DMS114 treated with DMSO at 0.1 percent for 48 hours (cell line): Measurements from ENCODE around the gene KRTAP29-1.
"Not testable (repeated sequence)": the region's sequence is repeated elsewhere in the genome, so short reads cannot be mapped to it uniquely, and the experiment has no call there.

Experiments used
- DNase-seq: peaks from one replicate; lab custom pipeline; 2025; ENCODE audit not compliant: unreplicated experiment; lab: John Stamatoyannopoulos, UW

Gene KRTAP29-1, protein sequence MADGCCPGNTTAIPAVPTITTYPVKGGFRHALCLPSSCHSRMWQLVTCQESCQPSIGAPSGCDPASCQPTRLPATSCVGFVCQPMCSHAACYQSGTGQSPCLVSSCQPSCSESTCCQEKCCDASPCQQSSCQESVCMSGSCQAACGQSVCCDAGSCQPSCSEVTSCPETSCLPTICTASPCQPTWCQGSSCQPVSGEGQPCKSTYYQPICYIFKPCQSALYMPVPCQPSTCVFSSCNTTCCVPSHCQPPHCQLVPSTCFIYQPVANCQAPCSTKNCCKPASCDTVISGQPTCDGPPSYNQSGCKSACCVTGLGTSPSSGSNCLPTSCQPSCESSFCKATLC

DNA sequence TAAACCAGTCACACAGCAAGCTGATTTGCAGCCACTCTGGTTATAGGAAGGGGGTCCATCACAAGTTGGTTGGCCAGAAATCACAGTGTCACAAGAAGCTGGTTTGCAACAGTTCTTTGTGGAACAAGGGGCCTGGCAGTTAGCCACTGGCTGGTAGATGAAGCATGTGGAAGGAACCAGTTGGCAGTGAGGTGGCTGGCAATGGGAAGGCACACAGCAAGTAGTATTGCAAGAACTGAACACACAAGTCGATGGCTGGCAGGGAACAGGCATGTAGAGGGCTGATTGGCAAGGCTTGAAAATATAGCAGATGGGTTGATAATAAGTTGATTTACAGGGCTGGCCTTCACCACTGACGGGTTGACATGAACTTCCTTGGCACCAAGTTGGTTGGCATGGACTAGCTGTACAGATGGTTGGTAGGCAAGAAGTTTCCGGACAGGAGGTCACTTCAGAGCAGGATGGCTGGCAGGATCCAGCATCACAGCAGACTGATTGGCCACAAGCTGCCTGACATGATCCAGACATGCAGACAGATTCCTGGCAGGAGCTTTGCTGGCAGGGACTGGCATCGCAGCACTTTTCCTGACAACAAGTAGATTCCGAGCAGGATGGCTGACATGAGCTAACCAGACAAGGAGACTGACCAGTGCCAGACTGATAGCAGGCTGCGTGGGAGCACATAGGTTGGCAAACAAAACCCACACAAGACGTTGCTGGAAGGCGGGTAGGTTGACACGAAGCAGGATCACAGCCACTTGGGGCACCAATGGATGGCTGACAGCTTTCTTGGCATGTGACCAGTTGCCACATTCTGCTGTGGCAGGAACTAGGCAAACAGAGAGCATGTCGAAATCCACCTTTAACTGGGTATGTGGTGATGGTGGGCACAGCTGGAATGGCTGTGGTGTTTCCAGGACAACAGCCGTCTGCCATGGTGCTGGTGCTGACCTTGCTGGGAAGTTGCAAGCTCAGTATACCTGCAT, at the start of gene KRTAP29-1:
TSS of gene KRTAP29-1 (minus strand) at position 936 of the 986 bp plus-strand sequence. CDS start at position 936, 0 bp downstream.
- no peak for DNase-seq

- no peak for DNase-seq
Measured at GRCh38 chr17:41351177-41351576, 48.5 kb upstream of the KRTAP29-1 start.

DNA sequence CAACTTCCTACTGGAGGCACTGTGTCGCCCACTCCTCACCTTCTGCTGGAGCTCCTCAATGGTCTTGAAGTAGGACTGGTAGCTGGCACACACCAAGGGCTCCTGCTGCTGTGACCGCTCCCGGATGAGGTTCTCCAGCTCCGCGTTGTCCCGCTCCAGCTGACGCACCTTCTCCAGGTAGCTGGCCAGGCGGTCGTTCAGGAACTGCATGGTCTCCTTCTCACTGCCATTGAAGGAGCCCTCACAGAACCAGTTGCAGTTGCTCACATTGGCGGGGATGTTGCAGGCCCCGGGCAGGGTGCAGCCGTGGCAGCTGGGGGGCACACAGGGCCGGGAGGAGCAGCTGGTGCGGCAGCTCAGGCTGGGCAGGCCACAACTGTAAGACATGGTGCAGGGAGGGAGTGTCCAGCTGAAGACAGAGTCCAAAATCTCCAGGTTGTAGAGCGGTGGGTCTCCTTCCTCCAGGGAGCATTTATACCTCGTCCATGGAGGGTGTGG, 47.8 kb upstream of the KRTAP29-1 start, which contains the start of gene KRT33A:
TSS of gene KRT33A (minus strand) at position 448 of the 498 bp plus-strand sequence. CDS start at position 387, 61 bp downstream.
- DNase-seq, result not testable (repeated sequence)

GRCh38 chr17:41347869-41348760, 45.5 kb upstream of the KRTAP29-1 start:
- DNase-seq, result no peak

DNA sequence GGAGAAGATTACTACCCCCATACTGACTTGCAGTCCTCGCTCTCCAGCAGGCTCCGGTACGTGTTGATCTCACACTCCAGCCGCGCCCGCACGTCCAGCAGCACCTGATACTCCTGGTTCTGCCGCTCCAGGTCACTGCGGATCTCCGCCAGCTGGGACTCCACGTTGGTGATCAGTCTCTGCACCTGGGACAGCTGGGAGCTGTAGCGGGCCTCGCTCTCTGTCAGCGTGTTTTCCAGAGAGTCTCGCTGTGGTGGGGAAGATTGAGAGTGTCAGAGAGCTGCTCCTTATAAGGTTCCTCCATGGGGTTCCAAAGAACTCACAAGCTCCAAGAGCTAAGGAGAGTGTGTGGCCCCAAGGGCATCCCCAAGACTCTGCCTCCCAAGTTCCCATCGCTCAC, 43.8 kb upstream of the KRTAP29-1 start:
- not testable (repeated sequence) for DNase-seq

DNA sequence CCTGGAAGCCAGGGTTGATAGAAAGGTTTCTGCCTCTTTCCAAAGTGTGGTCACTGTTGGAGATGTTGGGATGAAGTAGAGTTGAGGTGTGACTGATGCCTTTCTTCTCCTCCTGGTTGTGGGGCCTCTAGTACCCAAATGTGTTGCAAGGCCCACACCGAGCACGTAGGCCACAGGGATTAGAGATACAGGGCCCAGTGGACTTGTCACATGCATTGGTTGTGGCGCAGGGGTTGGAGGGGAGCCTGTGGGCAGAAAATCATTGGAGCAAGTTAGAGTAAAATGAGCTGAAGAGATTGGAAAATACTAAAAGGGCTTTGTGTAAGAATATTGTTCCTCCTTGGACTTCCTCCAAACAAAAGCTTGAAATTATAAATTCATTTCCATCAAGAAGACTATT, 43.3 kb upstream of the KRTAP29-1 start:
- no peak for DNase-seq

DNA sequence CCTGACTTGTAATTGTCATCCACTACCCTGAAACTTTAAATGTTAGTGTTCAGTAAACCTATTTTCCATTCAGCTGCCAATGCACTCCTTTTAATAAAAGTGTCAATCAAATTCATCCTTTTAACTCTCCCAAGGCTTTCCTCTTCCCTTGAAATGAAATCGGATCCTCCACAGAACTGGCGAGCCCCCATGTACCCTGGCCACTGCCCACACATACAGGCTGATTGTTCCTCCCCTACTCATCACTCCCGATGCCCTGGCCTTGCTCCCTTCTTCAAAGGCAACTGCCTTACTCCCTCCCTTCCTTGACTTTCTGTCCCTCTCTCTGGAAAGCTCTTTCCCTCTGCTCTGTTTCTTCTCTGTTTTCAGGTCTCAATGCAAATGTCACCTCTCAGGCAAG, 40.4 kb upstream of the KRTAP29-1 start:
- no peak for DNase-seq

DNA sequence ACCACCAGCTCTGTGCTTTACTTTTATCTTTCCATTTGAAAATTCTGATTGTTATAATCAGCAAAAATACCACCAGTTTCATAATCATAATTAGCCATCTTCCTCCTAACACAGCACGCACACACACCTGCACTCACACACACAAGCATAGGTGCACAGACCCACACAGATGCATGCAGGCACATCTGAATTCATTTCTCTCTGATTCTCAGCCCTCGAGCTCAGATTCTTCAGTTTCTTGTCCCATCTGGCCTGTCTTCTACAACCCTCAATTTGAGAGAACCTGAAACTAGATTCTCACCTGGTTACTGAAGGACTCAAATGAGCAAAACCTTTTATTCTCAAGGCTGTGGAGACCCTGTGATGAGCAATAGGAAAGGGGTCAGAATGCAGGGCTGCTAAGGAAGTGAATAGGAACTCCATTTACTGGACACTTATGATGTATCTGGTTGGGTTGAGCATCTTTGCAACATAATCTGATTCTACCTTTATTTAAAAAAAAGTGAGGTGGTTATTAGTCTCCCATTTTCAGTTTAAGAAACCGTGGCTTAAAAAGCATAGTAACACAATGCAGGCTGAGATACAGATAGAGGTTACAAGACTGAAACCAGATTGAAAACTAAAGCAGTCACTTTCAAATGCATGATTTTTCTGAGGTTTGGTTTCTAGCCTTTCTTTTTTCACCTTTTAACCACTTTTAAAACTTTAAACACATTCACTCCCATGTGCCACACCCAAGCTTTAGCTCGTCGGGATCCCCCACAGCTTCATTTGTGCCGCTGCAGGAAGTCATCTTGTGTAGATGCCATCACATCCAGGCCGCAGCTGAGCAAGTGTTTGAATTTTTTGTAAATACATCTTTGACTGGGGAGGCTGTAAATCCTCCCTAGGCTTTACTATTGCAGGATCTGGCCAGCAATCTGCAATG, 38.5 kb upstream of the KRTAP29-1 start:
- no peak for DNase-seq

DNA sequence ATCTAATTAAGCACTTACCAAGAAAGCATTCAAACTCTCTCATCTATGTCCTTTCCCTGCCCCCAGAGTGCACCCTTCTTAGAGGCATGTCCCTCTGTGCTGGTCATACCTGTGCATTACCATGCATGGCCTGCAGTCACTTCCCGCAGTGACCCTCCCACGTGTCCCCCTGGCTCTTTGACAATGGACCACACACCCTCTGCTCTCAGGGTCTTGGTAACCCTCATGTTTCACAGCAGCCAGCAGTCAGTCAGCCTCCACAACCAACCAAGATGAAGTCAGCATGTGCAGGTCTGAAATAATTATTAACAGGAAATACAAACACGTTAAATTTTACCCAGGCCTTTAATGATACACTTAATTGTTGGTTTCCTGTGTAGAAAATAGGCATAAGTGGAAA, 37.8 kb upstream of the KRTAP29-1 start:
- DNase-seq, result no peak

- no peak for DNase-seq
Measured at GRCh38 chr17:41339571-41340172, 37.0 kb upstream of the KRTAP29-1 start.

DNA sequence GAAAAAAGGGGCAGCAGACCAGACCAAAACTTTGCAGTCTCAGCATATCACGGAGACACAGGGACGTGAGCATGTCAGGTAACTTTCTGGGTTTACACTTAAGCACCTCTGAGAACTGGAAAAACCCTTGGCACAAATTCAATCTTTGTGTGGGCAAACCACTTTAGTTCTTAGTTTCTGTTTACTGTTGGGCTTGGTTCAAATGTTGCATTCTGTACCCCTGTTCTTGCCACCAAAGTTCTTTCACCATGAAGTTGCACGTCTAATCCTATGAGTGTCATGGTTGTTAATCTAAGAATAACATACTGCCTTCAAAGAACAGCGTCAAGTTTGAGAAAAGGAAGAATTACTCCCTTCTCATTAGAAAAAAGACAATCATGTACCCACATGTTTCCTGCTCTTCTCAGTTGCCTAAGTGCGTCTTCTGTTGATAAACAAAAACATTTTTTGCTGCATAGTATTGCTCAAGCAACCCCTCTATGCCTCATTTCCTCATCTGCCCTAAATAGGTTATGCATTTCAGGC, 36.4 kb upstream of the KRTAP29-1 start:
- no peak for DNase-seq

DNA sequence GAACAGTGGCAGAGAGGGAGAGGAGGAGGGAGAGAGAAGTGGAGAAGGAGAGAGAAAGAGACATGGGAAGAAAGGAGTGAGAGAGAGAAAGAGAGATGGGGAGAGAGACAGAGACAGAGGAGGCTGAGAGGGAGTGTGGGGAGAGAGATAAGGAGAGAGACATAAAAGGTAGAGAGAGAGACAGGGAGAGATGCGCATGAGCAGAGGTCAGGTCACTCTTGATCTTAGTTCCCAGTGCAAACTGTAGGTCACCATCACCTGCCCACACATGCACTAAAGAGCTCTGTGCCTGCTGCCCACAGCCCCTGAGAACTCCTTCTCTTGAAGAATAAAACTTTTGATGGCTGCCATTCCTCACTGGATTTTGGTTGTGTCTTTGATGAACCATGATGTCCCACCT, 33.1 kb upstream of the KRTAP29-1 start:
- no peak for DNase-seq

GRCh38 chr17:41334385-41335305, 32.0 kb upstream of the KRTAP29-1 start:
- DNase-seq, result no peak

DNA sequence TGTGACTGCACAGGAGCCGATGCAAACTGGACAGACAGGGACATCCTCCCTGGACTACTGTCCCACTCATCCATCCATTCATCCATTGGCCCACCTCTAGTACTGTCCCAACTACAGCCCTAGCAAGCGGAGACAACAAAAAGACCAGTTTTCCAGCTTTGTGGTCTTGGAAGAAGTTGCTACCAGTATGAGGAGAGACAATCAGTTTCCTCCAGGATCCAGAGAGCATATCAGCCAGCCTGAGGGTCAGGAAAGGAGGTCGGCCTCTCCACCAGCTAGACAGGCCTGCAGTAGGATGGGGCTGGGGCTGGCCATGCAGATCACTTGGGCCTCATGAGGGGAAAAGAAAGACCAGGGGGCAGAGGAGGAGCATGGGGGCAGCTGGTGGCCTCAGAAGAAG, 31.2 kb upstream of the KRTAP29-1 start:
- no peak for DNase-seq

DNA sequence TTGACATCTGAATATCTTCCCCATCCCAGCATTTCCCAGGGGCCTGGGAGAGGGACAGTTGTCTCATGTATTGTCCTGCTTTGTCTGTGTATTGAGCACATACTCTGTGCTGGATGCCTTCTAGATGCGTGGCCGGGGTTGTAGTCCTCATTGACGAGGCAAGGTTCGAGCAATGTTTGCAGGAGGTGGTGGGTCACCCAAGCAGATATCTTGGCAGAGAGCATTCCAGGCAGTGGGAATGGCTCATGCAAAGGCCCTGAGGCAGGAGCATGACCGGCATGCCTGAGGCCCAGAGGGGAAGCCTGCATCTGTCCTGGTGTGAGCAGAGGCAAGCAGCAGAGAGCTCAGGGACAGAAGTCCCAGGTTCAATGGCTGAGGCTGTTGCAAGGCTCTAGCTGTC, 30.4 kb upstream of the KRTAP29-1 start:
- DNase-seq, result no peak

DNA sequence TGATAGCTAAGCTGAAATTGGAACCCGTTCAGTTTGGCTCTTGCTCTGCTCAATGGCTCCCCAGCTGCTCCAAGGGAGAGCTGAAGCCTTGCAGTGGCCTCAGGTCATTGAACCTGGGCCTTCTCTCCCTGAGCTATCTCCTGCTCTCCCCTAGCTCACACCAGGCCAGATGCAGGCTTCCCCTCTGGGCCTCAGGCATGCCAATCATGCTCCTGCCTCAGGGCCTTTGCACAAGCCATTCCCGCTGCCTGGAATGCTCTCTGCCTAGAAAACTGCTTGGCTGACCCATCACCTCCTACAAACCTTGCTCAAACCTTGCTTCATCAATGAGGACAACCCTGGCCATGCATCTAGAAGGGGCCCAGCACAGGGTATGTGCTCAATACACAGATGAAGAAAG, 29.6 kb upstream of the KRTAP29-1 start:
- no peak for DNase-seq

DNA sequence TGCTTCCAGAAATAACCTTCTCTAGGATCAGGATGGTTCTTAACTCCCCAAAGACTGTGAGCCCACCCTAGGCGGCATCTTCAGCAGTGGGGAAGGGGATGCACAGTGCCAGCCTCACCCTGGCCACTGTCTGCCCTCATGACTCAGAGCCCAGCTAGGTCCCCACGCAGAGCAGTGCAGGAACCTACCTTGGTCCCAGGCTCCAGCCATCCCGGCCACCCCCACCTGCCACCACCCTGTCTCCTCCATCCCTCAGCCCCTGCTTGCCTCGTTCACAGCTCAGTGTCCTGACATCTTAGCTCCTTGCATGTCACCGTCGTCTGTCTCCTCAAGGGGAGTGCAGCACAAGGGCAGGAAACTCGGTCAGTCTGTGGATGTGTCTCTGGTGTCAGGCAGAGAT, 29.0 kb upstream of the KRTAP29-1 start:
- no peak for DNase-seq
